Ishikawa (cell line): ENCODE results near the gene ARHGEF1.

Experiments
- EP300 ChIP-seq: IDR thresholded peaks from 2 replicates; pipeline ENCODE4 v1.6.1; 2012; ENCODE audit warnings: borderline replicate concordance
- RAD21 ChIP-seq: IDR thresholded peaks from 2 replicates; pipeline ENCODE4 v1.6.1; 2012; ENCODE audit warnings: low read depth
- TCF12 ChIP-seq: IDR thresholded peaks from 2 replicates; pipeline ENCODE4 v1.6.1; 2012; ENCODE audit warnings: low read depth
- TEAD4 ChIP-seq: IDR thresholded peaks from 2 replicates; pipeline ENCODE4 v1.6.1; 2012
- TF ChIP-seq, protein P1 (sequence below): IDR thresholded peaks from 2 replicates; pipeline ENCODE4 v1.6.1; 2012; ENCODE audit warnings: low read depth, mild to moderate bottlenecking

DNA sequence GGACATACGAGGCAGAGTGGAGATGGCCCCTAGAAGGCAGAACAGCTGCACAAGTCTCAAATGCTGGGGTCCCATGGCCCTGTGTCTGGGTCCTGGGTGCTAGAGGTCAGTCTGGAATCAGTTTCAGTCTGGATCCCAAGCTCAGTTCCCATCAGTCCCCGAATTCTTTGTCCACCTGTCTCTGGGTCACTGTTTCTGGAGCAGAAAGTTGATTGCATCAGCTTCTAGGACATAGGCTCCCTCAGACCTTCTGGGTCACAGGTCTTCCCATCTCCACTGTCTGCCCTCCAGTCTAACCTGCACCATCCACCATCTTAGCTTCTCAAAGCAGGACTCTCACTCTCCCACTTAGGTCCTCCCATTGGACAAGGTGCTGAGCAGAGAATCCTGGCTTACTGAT, 43.8 kb upstream of the ARHGEF1 start:
- TF ChIP-seq EP300 (no peak), TCF12 (no peak), TEAD4 (no peak), RAD21 (no peak)
- TF ChIP-seq, protein P1, sequence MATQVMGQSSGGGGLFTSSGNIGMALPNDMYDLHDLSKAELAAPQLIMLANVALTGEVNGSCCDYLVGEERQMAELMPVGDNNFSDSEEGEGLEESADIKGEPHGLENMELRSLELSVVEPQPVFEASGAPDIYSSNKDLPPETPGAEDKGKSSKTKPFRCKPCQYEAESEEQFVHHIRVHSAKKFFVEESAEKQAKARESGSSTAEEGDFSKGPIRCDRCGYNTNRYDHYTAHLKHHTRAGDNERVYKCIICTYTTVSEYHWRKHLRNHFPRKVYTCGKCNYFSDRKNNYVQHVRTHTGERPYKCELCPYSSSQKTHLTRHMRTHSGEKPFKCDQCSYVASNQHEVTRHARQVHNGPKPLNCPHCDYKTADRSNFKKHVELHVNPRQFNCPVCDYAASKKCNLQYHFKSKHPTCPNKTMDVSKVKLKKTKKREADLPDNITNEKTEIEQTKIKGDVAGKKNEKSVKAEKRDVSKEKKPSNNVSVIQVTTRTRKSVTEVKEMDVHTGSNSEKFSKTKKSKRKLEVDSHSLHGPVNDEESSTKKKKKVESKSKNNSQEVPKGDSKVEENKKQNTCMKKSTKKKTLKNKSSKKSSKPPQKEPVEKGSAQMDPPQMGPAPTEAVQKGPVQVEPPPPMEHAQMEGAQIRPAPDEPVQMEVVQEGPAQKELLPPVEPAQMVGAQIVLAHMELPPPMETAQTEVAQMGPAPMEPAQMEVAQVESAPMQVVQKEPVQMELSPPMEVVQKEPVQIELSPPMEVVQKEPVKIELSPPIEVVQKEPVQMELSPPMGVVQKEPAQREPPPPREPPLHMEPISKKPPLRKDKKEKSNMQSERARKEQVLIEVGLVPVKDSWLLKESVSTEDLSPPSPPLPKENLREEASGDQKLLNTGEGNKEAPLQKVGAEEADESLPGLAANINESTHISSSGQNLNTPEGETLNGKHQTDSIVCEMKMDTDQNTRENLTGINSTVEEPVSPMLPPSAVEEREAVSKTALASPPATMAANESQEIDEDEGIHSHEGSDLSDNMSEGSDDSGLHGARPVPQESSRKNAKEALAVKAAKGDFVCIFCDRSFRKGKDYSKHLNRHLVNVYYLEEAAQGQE: no peak
